GM18951 (cell line): ENCODE data around the gene CAV2.

Source experiments
- POLR2A ChIP-seq: IDR thresholded peaks from 4 replicates; pipeline ENCODE4 v1.6.1; 2011; ENCODE audit warnings: mild to moderate bottlenecking; ENCODE audit not compliant: insufficient read length, insufficient read depth; ENCODE audit errors: extremely low read depth
- in situ Hi-C: fragments of 300-500 bp; cut with MboI; formaldehyde crosslinking; loops from one replicate; pipeline ENCODE4 v1.12.0; 2022; ENCODE audit warnings: low sequenced_read_pairs, mixed read lengths, inconsistent platforms; ENCODE audit not compliant: unreplicated experiment

Gene CAV2

GRCh38 chr7:116551692-116552091 is 52.2 kb downstream of the CAV2 start:
- in situ Hi-C loops = no loop called here
- TF ChIP-seq POLR2A = no peak

- no peak for TF ChIP-seq POLR2A
- in situ Hi-C loops = no loop called here
Measured at GRCh38 chr7:116552602-116553001, 53.1 kb downstream of the CAV2 start.

- in situ Hi-C loops = no loop called here
- TF ChIP-seq POLR2A = no peak
Measured at GRCh38 chr7:116553168-116553964, 53.8 kb downstream of the CAV2 start.

GRCh38 chr7:116554436-116554835 is 54.9 kb downstream of the CAV2 start:
- no peak for TF ChIP-seq POLR2A
- in situ Hi-C loops = no loop called here

GRCh38 chr7:116554911-116555310 is 55.4 kb downstream of the CAV2 start:
- in situ Hi-C loops = no loop called here
- no peak for TF ChIP-seq POLR2A

- no peak for TF ChIP-seq POLR2A
- in situ Hi-C loops = no loop called here
Measured at GRCh38 chr7:116557066-116557585, 57.6 kb downstream of the CAV2 start.

GRCh38 chr7:116557901-116558300 is 58.4 kb downstream of the CAV2 start:
- in situ Hi-C loops = no loop called here
- no peak for TF ChIP-seq POLR2A
